Activated T-cell treated with anti-CD3 and anti-CD28 coated beads for 24 hours (primary cell): ENCODE data around the gene UQCC3.
"Not testable (repeated sequence)": the region's sequence is repeated elsewhere in the genome, so short reads cannot be mapped to it uniquely, and the experiment has no call there.

Source experiments
- DNase-seq: peaks from one replicate; pipeline ENCODE4 v3.0.0-alpha.2; 2020; ENCODE audit warnings: low read depth

The UQCC3 gene

DNA sequence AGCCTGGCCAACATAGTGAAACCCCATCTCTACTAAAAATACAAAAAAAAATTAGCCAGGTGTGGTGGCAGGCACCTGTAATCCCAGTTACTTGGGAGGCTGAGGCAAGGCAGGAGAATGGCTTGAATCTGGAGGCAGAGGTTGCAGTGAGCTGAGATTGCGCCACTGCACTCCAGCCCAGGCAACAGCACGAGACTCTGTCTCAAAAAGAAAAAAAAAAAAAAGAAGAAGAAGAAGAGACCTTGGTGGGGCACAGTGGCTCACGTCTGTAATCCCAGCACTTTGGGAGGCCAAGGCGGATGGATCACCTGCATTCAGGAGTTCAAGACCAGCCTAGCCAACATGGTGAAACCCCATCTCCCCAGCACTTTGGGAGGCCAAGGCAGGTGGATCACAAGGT, 32.4 kb downstream of the UQCC3 start:
- DNase-seq, result not testable (repeated sequence)

DNA sequence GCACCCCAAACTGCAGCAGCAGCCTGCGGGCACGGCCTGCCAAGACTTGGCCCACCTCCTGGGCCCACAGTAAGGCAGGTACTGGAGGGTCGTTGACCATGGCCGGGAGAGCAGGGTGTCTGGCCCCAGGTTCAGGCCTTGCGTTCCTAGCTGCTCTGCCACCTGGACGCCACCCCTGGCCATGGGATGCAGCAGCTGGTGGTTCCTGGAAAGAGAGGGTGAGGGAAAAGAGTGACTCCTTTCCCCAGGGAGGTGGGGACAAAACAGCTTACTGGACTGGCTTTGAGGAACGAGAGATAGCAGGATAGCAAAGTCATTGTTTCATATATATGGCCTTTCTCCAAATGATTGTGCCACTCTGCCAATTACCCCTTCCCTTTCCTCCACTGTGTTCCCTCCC, 33.9 kb downstream of the UQCC3 start:
- DNase-seq, result no peak

- DNase-seq, result peak; percentile 92
These were observed 34.7 kb downstream of the UQCC3 start for GRCh38 chr11:62705880-62706849.

DNA sequence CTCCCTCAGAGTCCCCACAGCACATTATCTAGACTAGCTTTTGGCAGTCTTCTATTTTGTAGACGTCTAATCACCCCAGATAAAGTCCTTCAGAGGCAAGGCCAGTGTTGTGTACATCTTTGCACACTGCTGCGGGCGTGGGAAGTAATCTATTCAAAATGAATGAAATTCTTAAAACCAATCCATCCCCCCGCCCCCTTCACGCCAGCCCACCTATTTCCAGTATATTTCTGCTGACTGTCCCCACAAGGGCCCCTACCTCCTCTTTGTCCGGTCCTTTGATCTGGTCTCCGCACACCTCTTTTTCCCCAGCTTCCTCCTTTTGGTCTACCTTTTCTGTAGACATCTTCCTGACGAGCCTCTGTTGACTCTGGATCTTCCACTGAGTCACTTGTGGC, 35.4 kb downstream of the UQCC3 start:
- DNase-seq, result no peak

GRCh38 chr11:62707277-62707861, 35.9 kb downstream of the UQCC3 start, which contains the start of the genes BSCL2 and GNG3:
Gene BSCL2 (minus strand): TSS chr11:62707424. CDS start chr11:62707195, 229 bp downstream.
Gene GNG3 (plus strand): TSS chr11:62707676. CDS start chr11:62708296, 620 bp downstream.
- no peak for DNase-seq

DNA sequence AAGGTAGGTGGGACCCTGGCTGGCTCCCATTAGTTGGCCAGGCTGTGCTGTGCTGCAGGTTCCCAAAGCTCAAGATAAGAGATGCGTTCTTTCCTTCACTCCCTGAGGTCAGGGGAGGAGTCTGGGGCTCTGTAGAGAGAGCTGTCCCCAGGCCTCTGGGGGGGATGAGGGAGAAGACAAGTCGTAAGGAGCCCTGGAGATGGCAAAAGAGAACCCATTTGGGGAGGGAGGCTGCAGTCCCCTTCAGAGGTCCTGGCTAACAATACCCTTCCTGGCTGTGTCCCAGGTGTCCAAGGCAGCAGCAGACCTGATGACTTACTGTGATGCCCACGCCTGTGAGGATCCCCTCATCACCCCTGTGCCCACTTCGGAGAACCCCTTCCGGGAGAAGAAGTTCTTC, 36.9 kb downstream of the UQCC3 start:
- no peak for DNase-seq

DNA sequence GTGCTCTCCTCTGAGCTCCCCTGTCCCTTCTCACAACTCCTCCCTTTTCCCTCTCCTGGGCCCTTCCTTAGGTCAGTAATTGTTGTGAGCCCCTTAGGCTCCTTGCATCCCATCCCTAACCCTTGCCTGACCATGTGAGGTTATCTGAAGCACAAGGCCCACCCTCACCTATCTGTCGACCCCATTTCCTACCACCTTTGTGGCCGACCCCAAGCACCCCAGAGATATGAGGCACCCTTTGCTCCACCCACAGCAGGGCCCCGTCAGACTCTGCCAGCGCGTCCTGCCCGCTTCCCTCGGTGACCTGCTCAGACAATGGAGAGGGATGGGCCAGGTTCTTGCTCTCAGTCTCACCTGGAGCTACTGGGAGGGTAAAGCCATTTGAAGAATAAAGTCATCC, 37.3 kb downstream of the UQCC3 start:
- peak; percentile 21 for DNase-seq

- DNase-seq, result peak; percentile 92
These were observed 38.0 kb downstream of the UQCC3 start for GRCh38 chr11:62709247-62710000.

- peak; percentile 8 for DNase-seq
These were observed 38.5 kb downstream of the UQCC3 start for GRCh38 chr11:62710001-62710345.

GRCh38 chr11:62712276-62712812, 40.9 kb downstream of the UQCC3 start:
- DNase-seq, result no peak

DNA sequence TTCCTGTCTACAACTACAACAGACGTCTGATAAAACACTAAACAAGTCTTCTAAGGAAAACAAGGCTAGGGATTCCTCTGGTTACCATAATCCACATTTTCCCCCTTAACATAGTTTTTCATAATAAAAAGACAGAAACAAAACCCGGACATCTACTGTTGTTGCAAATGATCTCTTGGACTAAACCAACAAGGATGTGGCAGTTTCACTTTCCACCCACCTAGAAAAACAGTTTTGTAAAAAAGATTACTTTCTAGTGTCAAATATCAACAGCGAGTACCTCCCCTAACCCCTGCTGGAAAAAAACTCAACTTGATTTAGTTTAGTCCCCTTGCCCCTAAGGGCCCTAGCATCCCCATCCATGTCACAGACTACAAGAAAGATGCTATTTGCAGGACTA, 41.4 kb downstream of the UQCC3 start:
- DNase-seq, result no peak

DNA sequence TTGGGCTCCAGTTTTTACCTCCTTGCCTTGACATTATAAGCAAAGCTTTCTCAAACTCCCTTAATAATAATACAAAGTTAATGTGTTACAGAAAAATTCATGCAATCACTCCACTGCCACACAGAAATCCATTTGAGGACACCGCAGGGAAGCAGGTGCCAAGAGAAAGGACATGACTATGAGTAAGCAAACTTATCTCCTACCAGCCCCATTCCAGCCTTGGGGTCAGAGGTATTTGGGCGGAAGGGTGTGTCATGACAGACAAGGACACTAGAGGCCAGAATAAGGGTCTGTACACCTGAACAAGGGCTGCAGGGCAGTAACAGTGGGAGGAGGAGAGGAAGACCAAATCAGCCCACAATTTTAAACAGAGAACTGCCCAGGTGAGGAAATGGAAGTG, 41.9 kb downstream of the UQCC3 start:
- no peak for DNase-seq

- no peak for DNase-seq
These were observed 44.0 kb downstream of the UQCC3 start for GRCh38 chr11:62715150-62716130.

GRCh38 chr11:62716206-62716605, 44.7 kb downstream of the UQCC3 start:
- DNase-seq, result no peak

GRCh38 chr11:62716816-62717215, 45.3 kb downstream of the UQCC3 start:
- DNase-seq, result no peak

DNA sequence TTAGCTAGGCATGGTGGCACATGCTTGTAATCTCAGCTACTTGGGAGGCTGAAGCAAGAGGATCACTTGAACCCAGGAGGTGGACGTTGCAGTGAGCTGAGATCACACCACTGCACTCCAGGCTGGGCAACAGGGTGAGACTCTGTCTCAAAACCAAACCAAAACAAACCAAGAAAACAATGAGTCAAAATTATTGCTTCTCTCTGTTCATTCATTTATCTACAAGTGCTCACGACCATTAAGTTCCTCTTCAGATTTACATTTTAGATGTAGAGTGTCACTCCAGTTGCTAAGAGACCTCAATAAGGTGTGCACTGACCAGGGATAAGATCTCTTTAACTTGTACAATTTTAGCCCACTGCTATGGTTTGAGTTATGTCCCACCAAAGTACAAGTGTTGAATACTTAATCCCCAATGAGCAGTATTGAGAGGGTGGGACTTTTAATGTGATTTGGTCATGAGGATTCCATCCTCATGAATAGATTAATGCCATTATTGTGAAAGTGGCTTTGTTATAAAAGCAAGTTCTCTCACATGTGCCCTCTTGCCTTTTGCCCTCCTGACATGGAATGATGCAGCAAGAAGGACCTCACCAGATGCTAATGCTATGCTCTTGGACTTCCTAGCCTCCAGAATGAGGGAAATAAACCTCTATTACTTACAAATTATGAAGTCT, 48.0 kb downstream of the UQCC3 start:
- DNase-seq, result no peak

- no peak for DNase-seq
These were observed 50.5 kb downstream of the UQCC3 start for GRCh38 chr11:62721994-62722393.
